HFF-Myc (cell line): ENCODE measurements around the gene ARSK.

Experiments used
- DNase-seq: peaks from one replicate; pipeline ENCODE4 v3.0.0-alpha.2; 2011; ENCODE audit warnings: low read depth; ENCODE audit errors: extremely low read depth
- H3K4me3 ChIP-seq: replicated peaks from 2 replicates; pipeline ENCODE4 v1.5.1; 2011; ENCODE audit warnings: low read depth, mild to moderate bottlenecking, control low read depth, low read length
- TF ChIP-seq, protein P1 (sequence below): IDR thresholded peaks from 2 replicates; pipeline ENCODE4 v1.5.1; 2012; ENCODE audit warnings: mild to moderate bottlenecking, low read depth, low read length, control low read depth; ENCODE audit errors: missing control alignments

ARSK gene

DNA sequence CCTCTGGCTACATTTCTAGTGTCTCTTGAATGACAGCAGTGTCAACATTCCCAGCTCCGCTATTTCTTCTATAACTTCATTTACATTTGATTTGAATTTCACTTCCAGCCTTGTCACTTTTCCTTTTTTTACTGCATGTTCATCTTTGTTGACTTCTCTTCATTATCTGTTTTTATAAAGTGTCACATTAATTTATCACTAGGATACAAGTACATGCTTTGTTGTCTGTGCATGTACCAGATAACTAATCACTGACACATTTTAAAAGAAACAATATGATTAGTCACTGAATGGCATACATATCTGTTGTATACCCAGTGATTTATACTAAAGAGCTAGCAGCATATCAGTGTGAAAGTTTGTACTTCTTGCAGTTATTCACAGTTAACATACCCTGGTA, 29.1 kb downstream of the ARSK start:
- H3K4me3 ChIP-seq = no peak overlapping the region
- no peak for DNase-seq
- TF ChIP-seq, protein P1, sequence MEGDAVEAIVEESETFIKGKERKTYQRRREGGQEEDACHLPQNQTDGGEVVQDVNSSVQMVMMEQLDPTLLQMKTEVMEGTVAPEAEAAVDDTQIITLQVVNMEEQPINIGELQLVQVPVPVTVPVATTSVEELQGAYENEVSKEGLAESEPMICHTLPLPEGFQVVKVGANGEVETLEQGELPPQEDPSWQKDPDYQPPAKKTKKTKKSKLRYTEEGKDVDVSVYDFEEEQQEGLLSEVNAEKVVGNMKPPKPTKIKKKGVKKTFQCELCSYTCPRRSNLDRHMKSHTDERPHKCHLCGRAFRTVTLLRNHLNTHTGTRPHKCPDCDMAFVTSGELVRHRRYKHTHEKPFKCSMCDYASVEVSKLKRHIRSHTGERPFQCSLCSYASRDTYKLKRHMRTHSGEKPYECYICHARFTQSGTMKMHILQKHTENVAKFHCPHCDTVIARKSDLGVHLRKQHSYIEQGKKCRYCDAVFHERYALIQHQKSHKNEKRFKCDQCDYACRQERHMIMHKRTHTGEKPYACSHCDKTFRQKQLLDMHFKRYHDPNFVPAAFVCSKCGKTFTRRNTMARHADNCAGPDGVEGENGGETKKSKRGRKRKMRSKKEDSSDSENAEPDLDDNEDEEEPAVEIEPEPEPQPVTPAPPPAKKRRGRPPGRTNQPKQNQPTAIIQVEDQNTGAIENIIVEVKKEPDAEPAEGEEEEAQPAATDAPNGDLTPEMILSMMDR = no peak

DNA sequence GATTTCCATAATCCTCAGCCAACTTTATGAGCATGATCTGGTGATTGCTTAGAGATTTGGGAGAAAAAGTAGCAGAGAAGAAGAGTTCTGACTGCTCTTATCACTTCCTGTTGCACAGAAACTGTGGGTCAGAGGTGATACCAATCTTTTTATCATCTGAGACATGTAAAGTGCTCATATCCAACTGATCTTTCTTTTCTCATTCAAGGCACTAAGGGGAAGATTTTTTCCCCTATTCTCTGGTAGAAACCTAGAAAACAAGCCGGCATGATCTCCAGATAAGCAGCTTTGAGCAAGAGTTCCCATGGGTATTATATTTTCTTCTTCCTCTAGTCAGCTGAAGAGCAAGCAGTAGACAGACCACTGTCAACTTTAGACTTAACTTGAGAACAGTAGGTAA, 36.0 kb downstream of the ARSK start:
- no peak for DNase-seq
- H3K4me3 ChIP-seq = no peak overlapping the region
- TF ChIP-seq, protein P1 = no peak

DNA sequence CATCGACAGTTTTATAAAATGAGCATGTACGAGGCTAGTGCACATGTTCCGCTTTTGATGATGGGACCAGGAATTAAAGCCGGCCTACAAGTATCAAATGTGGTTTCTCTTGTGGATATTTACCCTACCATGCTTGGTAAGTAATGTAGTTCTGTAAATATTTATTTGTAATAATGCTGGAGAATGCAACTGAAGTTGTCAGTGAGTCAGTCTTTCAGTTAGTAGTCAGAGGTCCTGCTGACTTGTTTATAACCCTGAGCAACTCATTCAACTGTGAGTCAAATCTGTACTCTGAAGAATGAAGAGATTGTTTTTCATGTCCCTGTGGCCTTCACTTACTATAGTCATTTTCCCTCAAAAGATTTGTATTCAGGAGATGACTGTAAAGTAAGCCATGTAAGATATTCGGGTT, 36.6 kb downstream of the ARSK start:
- TF ChIP-seq, protein P1 = no peak
- no peak overlapping the region for H3K4me3 ChIP-seq
- no peak for DNase-seq

DNA sequence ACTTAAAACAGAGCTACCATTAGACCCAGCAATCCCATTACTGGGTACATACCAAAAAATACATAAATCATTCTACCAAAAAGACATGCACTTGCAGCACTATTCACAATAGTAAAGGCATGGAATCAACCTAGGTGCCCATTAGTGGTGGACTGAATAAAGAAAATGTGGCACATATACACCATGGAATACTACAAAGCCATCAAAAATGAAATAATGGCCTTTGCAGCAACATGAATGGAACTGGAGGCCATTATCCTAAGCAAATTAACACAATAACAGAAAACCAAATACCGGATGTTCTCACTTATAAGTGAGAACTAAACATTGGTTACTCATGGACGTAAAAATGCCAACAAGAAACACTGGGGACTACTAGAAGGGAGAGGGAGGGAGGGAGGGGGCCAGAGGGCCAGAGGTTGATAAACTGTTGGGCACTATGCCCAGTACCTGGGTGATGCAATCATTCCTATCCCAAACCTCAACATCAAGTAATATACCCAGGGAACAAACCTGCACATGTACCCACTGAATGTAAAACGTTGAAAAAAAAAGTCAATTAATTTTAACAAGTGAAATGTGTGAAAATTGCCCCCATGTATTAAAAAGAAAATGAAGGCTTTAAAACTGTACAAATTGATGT, 40.5 kb downstream of the ARSK start:
- TF ChIP-seq, protein P1 = no peak
- H3K4me3 ChIP-seq = no peak overlapping the region
- DNase-seq = no peak

DNA sequence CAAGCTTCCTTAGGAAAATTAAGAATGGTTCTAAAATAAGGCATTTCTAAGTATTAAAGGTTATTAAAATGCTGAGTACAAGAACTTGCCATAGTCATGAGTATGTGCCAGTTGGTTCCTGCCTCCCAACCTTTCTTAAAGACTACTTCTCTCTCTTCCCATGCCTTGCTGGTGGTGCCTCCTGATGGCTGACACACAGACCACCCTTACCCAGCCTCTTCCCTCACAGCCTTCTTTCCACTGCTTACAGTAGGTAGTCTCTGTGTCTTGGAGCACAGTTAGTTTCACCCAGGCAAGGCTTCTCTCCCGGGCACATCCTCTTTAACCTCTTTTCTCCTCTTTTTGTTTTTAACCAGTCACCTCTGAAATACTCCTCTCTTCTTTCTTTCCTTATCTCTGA, 44.4 kb downstream of the ARSK start:
- no peak for DNase-seq
- TF ChIP-seq, protein P1 = no peak
- H3K4me3 ChIP-seq = no peak overlapping the region

DNA sequence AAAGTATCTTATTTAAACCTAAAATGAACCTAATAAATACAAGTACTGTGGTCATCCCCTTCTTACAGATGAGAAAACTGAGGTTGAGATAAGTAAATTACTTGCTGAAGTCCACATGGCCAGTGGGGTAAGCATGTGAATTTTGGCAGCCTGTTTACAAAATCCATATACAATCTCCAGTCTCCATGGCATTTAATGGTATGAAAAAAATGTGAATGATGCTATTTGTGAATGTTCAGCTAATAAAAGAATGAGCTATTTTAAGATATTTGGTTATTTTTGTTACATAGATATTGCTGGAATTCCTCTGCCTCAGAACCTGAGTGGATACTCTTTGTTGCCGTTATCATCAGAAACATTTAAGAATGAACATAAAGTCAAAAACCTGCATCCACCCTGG, 45.7 kb downstream of the ARSK start:
- H3K4me3 ChIP-seq = no peak overlapping the region
- DNase-seq = no peak
- TF ChIP-seq, protein P1 = no peak

DNA sequence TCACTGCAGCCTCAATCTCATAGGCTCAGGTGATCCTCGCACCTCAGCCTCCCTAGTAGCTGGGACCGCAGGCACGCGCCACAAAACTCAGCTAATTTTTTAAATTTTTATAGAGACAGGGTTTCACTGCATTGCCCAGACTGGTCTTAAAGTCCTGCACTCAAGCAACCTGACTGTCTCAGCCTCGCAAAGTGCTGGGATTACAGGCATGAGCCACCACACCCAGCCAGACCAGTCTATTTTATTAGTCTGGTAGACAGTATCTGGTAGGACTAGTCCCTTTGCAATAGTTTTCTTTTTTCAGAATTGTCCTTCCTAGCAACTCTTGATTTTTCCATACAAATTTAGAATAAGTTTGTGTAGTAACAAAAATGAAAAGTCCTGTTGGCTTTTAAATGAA, 50.9 kb downstream of the ARSK start:
- TF ChIP-seq, protein P1 = no peak
- no peak overlapping the region for H3K4me3 ChIP-seq
- DNase-seq = no peak
